DOHH2 (cell line): ENCODE measurements around the gene DMTF1.
"Not testable (repeated sequence)": the region's sequence is repeated elsewhere in the genome, so short reads cannot be mapped to it uniquely, and the experiment has no call there.

Experiments used
- CTCF ChIP-seq: fragments of 200-600 bp; sonication (generic); IDR thresholded peaks from one replicate; pipeline ENCODE4 v1.5.1; 2014; ENCODE audit warnings: antibody characterized with exemption, mild to moderate bottlenecking, low read depth, low read length; ENCODE audit not compliant: poor library complexity, severe bottlenecking
- EZH2phosphoT487 ChIP-seq: fragments of 200-600 bp; sonication (generic); IDR thresholded peaks from 2 replicates; pipeline ENCODE4 v1.6.1; 2017; ENCODE audit warnings: borderline replicate concordance, mild to moderate bottlenecking, antibody characterized with exemption, low read length, moderate library complexity, mixed read lengths

DNA sequence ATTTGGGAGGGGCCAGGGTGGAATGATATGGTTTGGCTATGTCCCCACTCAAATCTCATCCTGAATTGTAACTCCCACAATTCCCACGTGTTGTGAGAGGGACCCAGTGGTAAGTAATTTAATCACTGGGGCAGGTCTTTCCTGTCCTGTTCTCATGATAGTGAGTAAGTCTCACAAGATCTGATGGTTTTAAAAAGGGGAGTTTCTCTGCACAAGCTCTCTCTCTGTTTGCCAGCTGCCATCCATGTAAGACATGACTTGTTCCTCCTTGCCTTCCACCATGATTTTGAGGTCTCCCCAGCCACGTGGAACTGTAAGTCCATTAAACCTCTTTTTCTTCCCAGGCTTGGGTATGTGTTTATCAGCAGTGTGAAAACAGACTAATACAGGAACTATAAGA, 36.5 kb upstream of the DMTF1 start:
- TF ChIP-seq CTCF, EZH2phosphoT487: not testable (repeated sequence)
